Testis (tissue), 3 donors: ENCODE measurements around the gene SLC9A9. TPM values are rescaled to one million over a fixed set of nuclear protein-coding genes. Genes with fewer than 3 reads are reported as not detected.

Source experiments
- DNase-seq: peaks from one replicate; pipeline ENCODE4 v3.0.0-alpha.2; 2019
- H3K27ac ChIP-seq, 2 donors: fragments of 200-600 bp; sonication (generic); one replicate each; pipeline ENCODE4 v1.5.1; 2019
- H3K27me3 ChIP-seq: fragments of 200-600 bp; sonication (generic); one replicate; pipeline ENCODE4 v1.5.1; 2019
- H3K36me3 ChIP-seq: fragments of 200-600 bp; sonication (generic); one replicate; pipeline ENCODE4 v1.5.1; 2017; ENCODE audit warnings: low read depth; ENCODE audit errors: missing control alignments
- H3K4me1 ChIP-seq: fragments of 200-600 bp; sonication (generic); one replicate; pipeline ENCODE4 v1.5.1; 2019
- H3K4me3 ChIP-seq, 2 donors: fragments of 200-600 bp; sonication (generic); one replicate each; pipeline ENCODE4 v1.5.1; 2017 to 2019
- H3K9me3 ChIP-seq: fragments of 200-600 bp; sonication (generic); one replicate; pipeline ENCODE4 v1.5.1; 2017
- CTCF ChIP-seq, 3 experiments: fragments of 450-650 bp in 2 of 3; fragments of 200-600 bp in 1 of 3; sonication (generic) in 1 of 3; IDR thresholded peaks; one replicate each; pipeline ENCODE4 v1.5.1; 2016 to 2019; ENCODE audit warnings: antibody characterized with exemption in 3 of 3, mild to moderate bottlenecking in 2 of 3, moderate library complexity in 1 of 3
- POLR2A ChIP-seq: fragments of 450-650 bp; IDR thresholded peaks from one replicate; pipeline ENCODE4 v1.6.1; 2017; ENCODE audit warnings: antibody characterized with exemption, mild to moderate bottlenecking, moderate library complexity
- WGBS, 2 donors: methylation state at CpG; one replicate each; pipeline ENCODE4 v1.1.5; 2018; 5-methylcytosine and 5-hydroxymethylcytosine counted together
- intact Hi-C: fragments of 100-400 bp; cut with DNase I; formaldehyde crosslinking; loops from one replicate; pipeline ENCODE4 v1.15.1; 2023; ENCODE audit warnings: low total_unique reads
- polyA plus RNA-seq: library from polyadenylated mRNA; stranded (reverse); fragments of 350-450 nt; fragmentation: Illumina TruSeq; extraction: RNeasy Lipid Tissue Mini Kit (QIAGEN cat#74804); gene quantifications from one replicate; pipeline ENCODE4 v1.2.3, GENCODE V29; 2014; ENCODE audit warnings: low read depth, low replicate concordance; ENCODE audit not compliant: insufficient read depth
- total RNA-seq, 2 donors: library from RNA; depleted of rRNA; stranded (reverse); fragments of >200 nt; gene quantifications; one replicate each; pipeline ENCODE4 v1.2.3, GENCODE V29; 2016

Gene SLC9A9
- total and polyA plus RNA-seq, 3 donors from 2014 or later = 2.7 to 6.6 (median 4.3) TPM

GRCh38 chr3:143427631-143428030 lies 420.6 kb downstream of the SLC9A9 start:
- TF ChIP-seq CTCF (IDR thresholded peaks at IDR 0.05) = no peak
- TF ChIP-seq POLR2A = no peak
- no peak overlapping the region for H3K27ac ChIP-seq
- H3K4me1 ChIP-seq = no peaks in the 10 kb centered on the region
- intact Hi-C loops = no loop called here
- DNase-seq = no peak
- no peaks in the 10 kb centered on the region for H3K36me3 ChIP-seq
- H3K4me3 ChIP-seq = no peak overlapping the region
- WGBS, 2 donors = 85 to 88% methylated on average over 1 of the region's 1 CpG
- no peaks in the 10 kb centered on the region for H3K9me3 ChIP-seq
- no peaks in the 10 kb centered on the region for H3K27me3 ChIP-seq

- Histone ChIP-seq H3K27ac (no peak overlapping the region), H3K9me3 (no peaks in the 10 kb centered on the region), H3K36me3 (no peaks in the 10 kb centered on the region), H3K27me3 (no peaks in the 10 kb centered on the region), H3K4me3 (no peak overlapping the region), H3K4me1 (no peaks in the 10 kb centered on the region)
- intact Hi-C loops = no loop called here
- TF ChIP-seq CTCF (IDR thresholded peaks at IDR 0.05) = no peak
- no peak for TF ChIP-seq POLR2A
- DNase-seq = no peak
- 90 to 95% methylated on average over 1 of the region's 1 CpG for whole genome bisulfite sequencing, 2 donors
These were observed 423.4 kb downstream of the SLC9A9 start for GRCh38 chr3:143424874-143425273.

- no peaks in the 10 kb centered on the region for H3K36me3 ChIP-seq
- TF ChIP-seq POLR2A (no peak), CTCF (IDR thresholded peaks at IDR 0.05) (no peak)
- H3K4me1 ChIP-seq = no peaks in the 10 kb centered on the region
- H3K4me3 ChIP-seq = no peak overlapping the region
- no peaks in the 10 kb centered on the region for H3K27me3 ChIP-seq
- no peak overlapping the region for H3K27ac ChIP-seq
- DNase-seq = no peak
- intact Hi-C loops = no loop called here
- no peaks in the 10 kb centered on the region for H3K9me3 ChIP-seq
- 69 to 72% methylated on average over 3 of the region's 3 CpGs for WGBS, 2 donors
These were observed 426.7 kb downstream of the SLC9A9 start for GRCh38 chr3:143421556-143421955.

GRCh38 chr3:143419611-143420010 lies 428.7 kb downstream of the SLC9A9 start:
- Histone ChIP-seq H3K4me1 (no peaks in the 10 kb centered on the region), H3K27ac (no peak overlapping the region), H3K4me3 (no peak overlapping the region), H3K36me3 (no peaks in the 10 kb centered on the region), H3K27me3 (no peaks in the 10 kb centered on the region), H3K9me3 (no peaks in the 10 kb centered on the region)
- TF ChIP-seq CTCF (IDR thresholded peaks at IDR 0.05) = no peak
- TF ChIP-seq POLR2A = no peak
- DNase-seq = no peak
- intact Hi-C loops = no loop called here
- 62 to 77% methylated on average over 3 of the region's 3 CpGs for WGBS, 2 donors

GRCh38 chr3:143418391-143418790 lies 429.9 kb downstream of the SLC9A9 start:
- Histone ChIP-seq H3K36me3 (no peaks in the 10 kb centered on the region), H3K4me1 (no peaks in the 10 kb centered on the region), H3K27ac (no peak overlapping the region), H3K27me3 (no peaks in the 10 kb centered on the region), H3K9me3 (no peaks in the 10 kb centered on the region), H3K4me3 (no peak overlapping the region)
- no peak for DNase-seq
- no peak for TF ChIP-seq CTCF (IDR thresholded peaks at IDR 0.05)
- WGBS, 2 donors = 94 to 95% methylated on average over 3 of the region's 3 CpGs
- intact Hi-C loops = no loop called here
